ENCODE results near the gene PIEZO1. TPM values are rescaled to one million over a fixed set of nuclear protein-coding genes. Genes with fewer than 3 reads are reported as not detected.

The PIEZO1 gene
- polyA plus RNA-seq, 2 of the 4 experiments (the other 2 are of a cell fraction): 26.1 to 84.7 TPM

DNA sequence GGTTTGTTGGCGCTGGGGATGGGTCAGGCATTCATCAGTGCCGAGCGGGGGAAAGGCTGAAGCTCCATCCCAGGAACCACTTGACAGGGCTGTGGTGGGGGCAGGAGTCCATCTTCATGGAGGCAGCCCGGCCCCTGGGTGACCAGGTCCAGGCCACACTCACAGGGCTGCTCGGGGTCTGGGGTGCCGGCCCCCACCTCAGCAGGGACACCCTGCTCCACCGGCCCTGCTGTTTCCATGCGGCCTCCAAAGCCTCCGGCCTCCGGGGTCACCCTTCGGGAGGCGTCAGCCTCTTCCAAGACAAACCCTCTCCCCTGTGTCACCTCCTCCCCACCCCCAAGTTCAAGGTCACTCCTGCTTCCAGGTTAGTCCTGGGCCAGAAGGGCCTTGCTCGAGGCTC is 49.6 kb upstream of the PIEZO1 start:
- no peak for ATAC-seq
- H3K4me1 ChIP-seq: no peaks in the 10 kb centered on the region
- H3K4me2 ChIP-seq: no peak overlapping the region
- DNase-seq (ENCODE audit: low read depth in 1 of 2, low spot score in 1 of 2): no peak
- no peak overlapping the region for H3K27ac ChIP-seq
- CTCF ChIA-PET: interaction anchor here (0.8 to 1.0 kb wide), 2 partner anchors 18 to 332 kb away, joined by 3 read pairs; no protein-coding TSS in a partner anchor
- H3K9me3 ChIP-seq: no peaks in the 10 kb centered on the region
- no peak overlapping the region for H3K4me3 ChIP-seq
- 92% methylated on average over 10 of the region's 13 CpGs for WGBS (ENCODE audit: missing lambda C conversion rate)
- POLR2A ChIA-PET: no interaction called here
- TF ChIP-seq CEBPB (IDR thresholded peaks at IDR 0.05): no peak
- TF ChIP-seq HDAC2 (IDR thresholded peaks at IDR 0.05): no peak
- TF ChIP-seq, protein P1, sequence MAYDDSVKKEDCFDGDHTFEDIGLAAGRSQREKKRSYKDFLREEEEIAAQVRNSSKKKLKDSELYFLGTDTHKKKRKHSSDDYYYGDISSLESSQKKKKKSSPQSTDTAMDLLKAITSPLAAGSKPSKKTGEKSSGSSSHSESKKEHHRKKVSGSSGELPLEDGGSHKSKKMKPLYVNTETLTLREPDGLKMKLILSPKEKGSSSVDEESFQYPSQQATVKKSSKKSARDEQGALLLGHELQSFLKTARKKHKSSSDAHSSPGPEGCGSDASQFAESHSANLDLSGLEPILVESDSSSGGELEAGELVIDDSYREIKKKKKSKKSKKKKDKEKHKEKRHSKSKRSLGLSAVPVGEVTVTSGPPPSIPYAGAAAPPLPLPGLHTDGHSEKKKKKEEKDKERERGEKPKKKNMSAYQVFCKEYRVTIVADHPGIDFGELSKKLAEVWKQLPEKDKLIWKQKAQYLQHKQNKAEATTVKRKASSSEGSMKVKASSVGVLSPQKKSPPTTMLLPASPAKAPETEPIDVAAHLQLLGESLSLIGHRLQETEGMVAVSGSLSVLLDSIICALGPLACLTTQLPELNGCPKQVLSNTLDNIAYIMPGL (CRISPR knock-in tag; IDR thresholded peaks at IDR 0.05; ENCODE audit: borderline replicate concordance): no peak
- no peak for TF ChIP-seq FOSL2 (IDR thresholded peaks at IDR 0.05)
- TF ChIP-seq FOSL2 (CRISPR knock-in tag; IDR thresholded peaks at IDR 0.05): no peak
- TF ChIP-seq RCOR1 (IDR thresholded peaks at IDR 0.05; ENCODE audit: low read depth, low read length): no peak
- TF ChIP-seq, protein P2, sequence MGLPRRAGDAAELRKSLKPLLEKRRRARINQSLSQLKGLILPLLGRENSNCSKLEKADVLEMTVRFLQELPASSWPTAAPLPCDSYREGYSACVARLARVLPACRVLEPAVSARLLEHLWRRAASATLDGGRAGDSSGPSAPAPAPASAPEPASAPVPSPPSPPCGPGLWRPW (IDR thresholded peaks at IDR 0.05): no peak
- no peak for TF ChIP-seq MAFK (IDR thresholded peaks at IDR 0.05; ENCODE audit: partially characterized antibody)
- no peak for TF ChIP-seq BHLHE40 (IDR thresholded peaks at IDR 0.05; ENCODE audit: low read depth, low read length)
- TF ChIP-seq, protein P3, sequence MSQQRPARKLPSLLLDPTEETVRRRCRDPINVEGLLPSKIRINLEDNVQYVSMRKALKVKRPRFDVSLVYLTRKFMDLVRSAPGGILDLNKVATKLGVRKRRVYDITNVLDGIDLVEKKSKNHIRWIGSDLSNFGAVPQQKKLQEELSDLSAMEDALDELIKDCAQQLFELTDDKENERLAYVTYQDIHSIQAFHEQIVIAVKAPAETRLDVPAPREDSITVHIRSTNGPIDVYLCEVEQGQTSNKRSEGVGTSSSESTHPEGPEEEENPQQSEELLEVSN (IDR thresholded peaks at IDR 0.05; ENCODE audit: borderline replicate concordance, low read depth): no peak
- no peak for TF ChIP-seq ZSCAN20 (CRISPR knock-in tag; IDR thresholded peaks at IDR 0.05)
- TF ChIP-seq EP300 (IDR thresholded peaks at IDR 0.05): no peak
- TF ChIP-seq, protein P4, sequence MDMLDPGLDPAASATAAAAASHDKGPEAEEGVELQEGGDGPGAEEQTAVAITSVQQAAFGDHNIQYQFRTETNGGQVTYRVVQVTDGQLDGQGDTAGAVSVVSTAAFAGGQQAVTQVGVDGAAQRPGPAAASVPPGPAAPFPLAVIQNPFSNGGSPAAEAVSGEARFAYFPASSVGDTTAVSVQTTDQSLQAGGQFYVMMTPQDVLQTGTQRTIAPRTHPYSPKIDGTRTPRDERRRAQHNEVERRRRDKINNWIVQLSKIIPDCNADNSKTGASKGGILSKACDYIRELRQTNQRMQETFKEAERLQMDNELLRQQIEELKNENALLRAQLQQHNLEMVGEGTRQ (IDR thresholded peaks at IDR 0.05): no peak
- no peak for TF ChIP-seq SMC3 (IDR thresholded peaks at IDR 0.05)
- FAIRE-seq: no peak

DNA sequence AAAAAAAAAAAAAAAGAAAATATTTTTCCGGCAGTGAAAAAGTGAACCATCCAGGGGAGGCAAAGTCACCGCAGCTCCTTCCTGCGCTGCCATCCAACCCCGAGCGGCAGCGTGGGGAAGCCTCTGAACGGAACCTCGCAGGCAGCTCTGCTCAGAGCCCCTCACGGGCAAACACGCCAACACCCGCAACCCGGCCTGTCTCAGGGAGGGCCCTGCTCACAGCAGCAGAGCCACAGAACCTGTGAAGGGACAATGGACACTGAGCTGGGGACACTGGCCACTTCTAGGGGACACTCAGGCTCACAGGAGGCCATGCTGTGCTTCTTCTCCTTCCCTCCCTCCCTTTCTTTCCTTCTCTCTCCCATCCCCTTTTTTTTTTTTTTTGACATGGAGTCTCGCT is 48.1 kb upstream of the PIEZO1 start:
- H3K9me3 ChIP-seq: no peaks in the 10 kb centered on the region
- DNase-seq (ENCODE audit: low read depth in 1 of 2, low spot score in 1 of 2) (no peak), FAIRE-seq (no peak), ATAC-seq (no peak)
- H3K27ac ChIP-seq: no peak overlapping the region
- ChIA-PET POLR2A (no interaction called here), CTCF (interaction anchor here (1.0 to 1.7 kb wide), 2 partner anchors 15 to 90 kb away, joined by 3 read pairs; no protein-coding TSS in a partner anchor)
- no peaks in the 10 kb centered on the region for H3K4me1 ChIP-seq
- no peak overlapping the region for H3K4me3 ChIP-seq
- no peak for TF ChIP-seq FOXS1 (CRISPR knock-in tag; IDR thresholded peaks at IDR 0.05)
- no peak for TF ChIP-seq HDAC2 (IDR thresholded peaks at IDR 0.05)
- TF ChIP-seq HEYL (CRISPR knock-in tag; IDR thresholded peaks at IDR 0.05): no peak
- TF ChIP-seq CHD2 (IDR thresholded peaks at IDR 0.05; ENCODE audit: low read length, partially characterized antibody): no peak
- TF ChIP-seq ESRRA (IDR thresholded peaks at IDR 0.05; ENCODE audit: borderline replicate concordance, low read length): no peak
- TF ChIP-seq, protein P5, sequence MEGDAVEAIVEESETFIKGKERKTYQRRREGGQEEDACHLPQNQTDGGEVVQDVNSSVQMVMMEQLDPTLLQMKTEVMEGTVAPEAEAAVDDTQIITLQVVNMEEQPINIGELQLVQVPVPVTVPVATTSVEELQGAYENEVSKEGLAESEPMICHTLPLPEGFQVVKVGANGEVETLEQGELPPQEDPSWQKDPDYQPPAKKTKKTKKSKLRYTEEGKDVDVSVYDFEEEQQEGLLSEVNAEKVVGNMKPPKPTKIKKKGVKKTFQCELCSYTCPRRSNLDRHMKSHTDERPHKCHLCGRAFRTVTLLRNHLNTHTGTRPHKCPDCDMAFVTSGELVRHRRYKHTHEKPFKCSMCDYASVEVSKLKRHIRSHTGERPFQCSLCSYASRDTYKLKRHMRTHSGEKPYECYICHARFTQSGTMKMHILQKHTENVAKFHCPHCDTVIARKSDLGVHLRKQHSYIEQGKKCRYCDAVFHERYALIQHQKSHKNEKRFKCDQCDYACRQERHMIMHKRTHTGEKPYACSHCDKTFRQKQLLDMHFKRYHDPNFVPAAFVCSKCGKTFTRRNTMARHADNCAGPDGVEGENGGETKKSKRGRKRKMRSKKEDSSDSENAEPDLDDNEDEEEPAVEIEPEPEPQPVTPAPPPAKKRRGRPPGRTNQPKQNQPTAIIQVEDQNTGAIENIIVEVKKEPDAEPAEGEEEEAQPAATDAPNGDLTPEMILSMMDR (IDR thresholded peaks at IDR 0.05): no peak
- no peak for TF ChIP-seq NFE2L2 (conservative IDR thresholded peaks at IDR 0.05; ENCODE audit: low read length)
- no peak for TF ChIP-seq JUN (IDR thresholded peaks at IDR 0.05)
- TF ChIP-seq JUNB (IDR thresholded peaks at IDR 0.05): no peak
- TF ChIP-seq, protein P6, sequence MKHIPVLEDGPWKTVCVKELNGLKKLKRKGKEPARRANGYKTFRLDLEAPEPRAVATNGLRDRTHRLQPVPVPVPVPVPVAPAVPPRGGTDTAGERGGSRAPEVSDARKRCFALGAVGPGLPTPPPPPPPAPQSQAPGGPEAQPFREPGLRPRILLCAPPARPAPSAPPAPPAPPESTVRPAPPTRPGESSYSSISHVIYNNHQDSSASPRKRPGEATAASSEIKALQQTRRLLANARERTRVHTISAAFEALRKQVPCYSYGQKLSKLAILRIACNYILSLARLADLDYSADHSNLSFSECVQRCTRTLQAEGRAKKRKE (CRISPR knock-in tag; IDR thresholded peaks at IDR 0.05; ENCODE audit: low read depth): no peak
- TF ChIP-seq, protein P7, sequence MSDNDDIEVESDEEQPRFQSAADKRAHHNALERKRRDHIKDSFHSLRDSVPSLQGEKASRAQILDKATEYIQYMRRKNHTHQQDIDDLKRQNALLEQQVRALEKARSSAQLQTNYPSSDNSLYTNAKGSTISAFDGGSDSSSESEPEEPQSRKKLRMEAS (IDR thresholded peaks at IDR 0.05): no peak
- TF ChIP-seq RNF2 (IDR thresholded peaks at IDR 0.05; ENCODE audit: borderline replicate concordance, low read depth): no peak
- no peak overlapping the region for H3K4me2 ChIP-seq
- 96% methylated on average over 13 of the region's 13 CpGs for WGBS (ENCODE audit: missing lambda C conversion rate)
